SH-SY5Y (cell line): ENCODE data around the gene SSNA1.

Experiments
- GATA2 ChIP-seq: IDR thresholded peaks from 2 replicates; pipeline ENCODE4 v1.6.1; 2011; ENCODE audit warnings: mild to moderate bottlenecking, low read depth, low read length
- GATA3 ChIP-seq: IDR thresholded peaks from 2 replicates; pipeline ENCODE4 v1.6.1; 2011; ENCODE audit warnings: low read depth, mild to moderate bottlenecking, low read length, moderate library complexity

DNA sequence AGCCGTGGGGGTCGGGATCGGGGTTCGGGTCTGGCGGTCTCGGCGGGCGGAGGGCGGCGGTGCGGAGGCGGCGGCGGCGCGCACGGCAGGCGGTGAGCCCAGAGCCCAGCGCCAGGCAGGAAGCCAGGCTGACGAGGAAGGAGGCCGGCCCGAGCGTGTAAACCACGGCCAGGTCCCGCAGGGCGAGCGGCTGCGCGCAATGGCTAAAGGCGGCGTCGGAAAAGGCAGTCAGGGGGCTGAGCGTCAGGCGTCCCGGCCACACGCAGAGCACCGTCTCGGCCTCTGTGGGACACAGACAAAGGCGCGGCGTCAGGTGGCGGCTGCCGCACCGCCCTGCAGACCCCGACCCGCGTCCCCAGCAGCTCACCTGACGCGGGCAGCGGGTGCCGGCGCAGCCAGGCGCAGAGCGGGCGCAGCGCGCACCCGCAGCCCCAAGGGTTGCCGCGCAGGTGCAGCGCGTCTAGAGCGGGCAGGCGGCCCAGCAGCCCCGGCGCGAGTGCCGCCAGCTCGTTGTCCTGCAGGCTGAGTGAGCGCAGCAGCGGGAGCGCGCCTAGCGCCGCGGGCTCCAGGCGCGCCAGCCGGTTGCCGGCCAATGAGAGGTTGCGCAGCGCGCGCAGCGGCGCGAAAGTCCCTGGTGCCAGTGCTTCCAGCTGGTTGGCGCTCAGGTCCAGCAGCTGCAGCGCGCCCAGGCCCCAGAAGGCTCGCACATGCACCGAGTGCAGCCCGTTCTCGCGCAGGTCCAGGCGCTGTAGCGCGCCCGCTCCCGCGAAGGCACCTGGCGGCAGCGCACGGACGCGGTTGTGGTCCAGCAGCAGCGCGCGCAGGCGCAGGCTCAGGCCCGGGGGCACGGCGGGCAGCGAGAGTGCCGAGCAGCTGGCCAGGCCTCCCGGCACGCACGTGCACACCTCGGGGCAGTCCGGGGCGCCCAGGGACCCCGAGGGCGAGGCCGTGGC, 19.3 kb upstream of the SSNA1 start:
- no peak for TF ChIP-seq GATA2
- no peak for TF ChIP-seq GATA3
